ENCODE data around the gene UROS. TPM values are rescaled to one million over a fixed set of nuclear protein-coding genes. Genes with fewer than 3 reads are reported as not detected.

Gene UROS
- total RNA-seq, 1 donor from 2014 or later, result 69.6 TPM

DNA sequence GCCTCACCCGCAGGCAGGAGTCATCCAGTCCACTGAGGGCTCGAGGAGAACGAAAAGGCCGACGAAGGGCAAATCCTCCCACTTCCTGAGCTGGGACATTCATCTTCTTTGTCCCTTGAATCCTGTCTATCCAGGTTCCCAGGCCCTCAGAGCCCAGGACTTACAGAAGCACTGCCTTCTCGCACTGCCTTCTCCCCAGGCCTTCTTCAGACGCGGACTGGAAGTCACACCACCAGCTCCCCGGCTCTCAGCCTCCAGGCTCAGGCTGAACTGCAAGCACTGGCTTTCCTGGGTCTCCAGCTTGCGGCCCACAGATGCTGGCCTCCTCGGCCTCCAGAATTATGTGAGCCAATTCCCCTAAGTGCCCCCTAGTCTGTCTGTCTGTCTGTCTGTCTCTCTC lies 41.0 kb downstream of the UROS start:
- H3K9me3 Mint-ChIP-seq (ENCODE audit: low read depth), result peaks cover 6% of the 10 kb centered on the region
- no peaks in the 10 kb centered on the region for H3K4me1 Mint-ChIP-seq (ENCODE audit: low read depth)
- DNase-seq (ENCODE audit: low spot score), result no peak
- H3K36me3 Mint-ChIP-seq (ENCODE audit: low read depth), result no peaks in the 10 kb centered on the region
- peaks cover 4% of the 10 kb centered on the region for H3K27me3 Mint-ChIP-seq (ENCODE audit: low read depth)
- H3K4me3 Mint-ChIP-seq (ENCODE audit: unreplicated experiment), result no peak overlapping the region
- TF ChIP-seq, protein P1, sequence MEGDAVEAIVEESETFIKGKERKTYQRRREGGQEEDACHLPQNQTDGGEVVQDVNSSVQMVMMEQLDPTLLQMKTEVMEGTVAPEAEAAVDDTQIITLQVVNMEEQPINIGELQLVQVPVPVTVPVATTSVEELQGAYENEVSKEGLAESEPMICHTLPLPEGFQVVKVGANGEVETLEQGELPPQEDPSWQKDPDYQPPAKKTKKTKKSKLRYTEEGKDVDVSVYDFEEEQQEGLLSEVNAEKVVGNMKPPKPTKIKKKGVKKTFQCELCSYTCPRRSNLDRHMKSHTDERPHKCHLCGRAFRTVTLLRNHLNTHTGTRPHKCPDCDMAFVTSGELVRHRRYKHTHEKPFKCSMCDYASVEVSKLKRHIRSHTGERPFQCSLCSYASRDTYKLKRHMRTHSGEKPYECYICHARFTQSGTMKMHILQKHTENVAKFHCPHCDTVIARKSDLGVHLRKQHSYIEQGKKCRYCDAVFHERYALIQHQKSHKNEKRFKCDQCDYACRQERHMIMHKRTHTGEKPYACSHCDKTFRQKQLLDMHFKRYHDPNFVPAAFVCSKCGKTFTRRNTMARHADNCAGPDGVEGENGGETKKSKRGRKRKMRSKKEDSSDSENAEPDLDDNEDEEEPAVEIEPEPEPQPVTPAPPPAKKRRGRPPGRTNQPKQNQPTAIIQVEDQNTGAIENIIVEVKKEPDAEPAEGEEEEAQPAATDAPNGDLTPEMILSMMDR (IDR thresholded peaks at IDR 0.05), result no peak
- H3K27ac Mint-ChIP-seq (ENCODE audit: unreplicated experiment), result no peak overlapping the region

DNA sequence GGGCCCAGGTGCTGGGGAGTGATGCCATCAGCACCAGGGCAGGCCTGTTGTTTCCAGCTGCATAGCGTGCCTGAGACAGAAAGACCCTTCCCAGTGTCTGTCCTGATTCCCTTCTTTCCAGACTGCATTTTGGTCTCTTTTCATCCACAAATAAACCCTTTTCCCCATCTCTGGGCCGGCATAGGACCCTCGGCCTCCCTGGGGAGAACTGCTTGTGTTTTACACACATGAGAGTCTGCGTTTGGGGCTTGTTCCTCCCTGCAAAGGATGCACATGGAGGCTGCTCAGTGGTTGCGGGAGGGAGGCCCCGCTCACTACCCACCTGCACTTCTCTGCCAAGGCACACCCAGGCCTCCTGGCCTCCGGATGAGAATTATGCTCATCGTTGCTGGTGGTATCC lies 41.7 kb downstream of the UROS start:
- peaks cover 6% of the 10 kb centered on the region for H3K9me3 Mint-ChIP-seq (ENCODE audit: low read depth)

DNA sequence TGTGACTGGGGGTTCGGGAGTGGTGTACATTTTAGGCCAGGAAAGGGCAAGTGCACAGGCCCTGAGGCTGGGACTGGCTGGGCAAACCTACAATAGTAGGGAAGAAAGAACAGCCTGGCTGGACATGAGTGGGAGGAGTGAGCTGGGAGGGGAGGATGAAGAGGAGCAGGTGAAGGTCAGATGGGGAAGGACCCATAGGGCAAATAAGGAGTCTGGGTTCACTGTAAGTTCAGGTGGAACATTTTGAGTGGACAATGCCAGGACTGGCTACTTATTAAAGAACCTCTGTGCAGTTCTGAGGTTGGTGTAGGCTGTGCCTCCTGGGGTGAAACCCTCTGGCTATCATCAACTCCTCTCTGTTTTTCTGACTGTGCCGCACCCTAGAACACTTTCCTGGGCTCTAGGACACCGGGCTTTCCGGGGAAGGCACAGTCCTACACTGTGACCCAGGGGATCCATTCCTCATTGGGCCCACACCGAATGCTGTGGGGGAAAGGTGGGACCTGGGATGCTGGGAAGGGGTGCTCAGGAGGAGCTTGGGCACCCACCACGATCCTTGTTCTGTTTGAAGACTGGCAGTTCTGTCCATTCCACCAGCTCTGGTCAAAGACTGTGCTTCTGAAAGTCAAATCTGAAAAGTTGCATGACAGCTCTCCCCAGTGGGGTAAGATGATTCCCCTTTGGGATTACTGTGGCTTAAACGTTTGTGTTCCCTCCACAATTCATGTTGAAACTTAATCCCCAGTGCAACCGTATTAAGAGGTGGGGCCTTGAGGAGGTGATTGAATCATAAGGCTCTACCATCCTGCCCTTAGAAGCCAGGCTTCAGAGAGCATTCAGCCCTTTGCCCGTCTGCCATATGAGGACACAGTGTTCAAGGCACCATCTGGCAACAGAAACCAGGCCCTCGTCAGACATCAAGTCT lies 43.4 kb downstream of the UROS start:
- Mint-ChIP-seq H3K27me3 (ENCODE audit: low read depth) (peaks cover 4% of the 10 kb centered on the region), H3K4me3 (ENCODE audit: unreplicated experiment) (no peak overlapping the region)
- TF ChIP-seq, protein P1 (IDR thresholded peaks at IDR 0.05), result no peak

More for the DNA sequence above, 41.7 kb downstream of the UROS start:
- Mint-ChIP-seq H3K4me1 (ENCODE audit: low read depth) (no peaks in the 10 kb centered on the region), H3K27me3 (ENCODE audit: low read depth) (peaks cover 4% of the 10 kb centered on the region), H3K36me3 (ENCODE audit: low read depth) (no peaks in the 10 kb centered on the region), H3K4me3 (ENCODE audit: unreplicated experiment) (no peak overlapping the region), H3K27ac (ENCODE audit: unreplicated experiment) (no peak overlapping the region)
- no peak for DNase-seq (ENCODE audit: low spot score)
- TF ChIP-seq, protein P1 (IDR thresholded peaks at IDR 0.05), result no peak

DNA sequence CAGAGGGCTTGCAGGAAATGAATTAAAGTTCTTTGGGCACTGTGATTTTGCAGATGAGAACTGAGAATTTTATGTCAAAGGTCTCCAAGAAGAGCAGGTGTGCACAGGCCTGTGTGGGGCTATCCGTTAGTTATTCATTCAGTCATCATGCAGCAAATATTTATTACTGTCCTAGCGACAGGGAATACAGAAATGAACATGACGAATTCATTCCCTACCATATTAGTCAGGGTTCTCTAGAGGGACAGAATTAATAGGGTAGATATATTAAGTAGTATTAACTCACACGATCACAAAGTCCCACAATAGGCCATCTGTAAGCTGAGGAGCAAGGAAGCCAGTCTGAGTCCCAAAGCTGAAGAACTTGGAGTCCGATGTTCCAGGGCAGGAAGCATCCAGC lies 44.5 kb downstream of the UROS start:
- DNase-seq (ENCODE audit: low spot score), result no peak
- Mint-ChIP-seq H3K27ac (ENCODE audit: unreplicated experiment) (no peak overlapping the region), H3K4me3 (ENCODE audit: unreplicated experiment) (no peak overlapping the region), H3K4me1 (ENCODE audit: low read depth) (no peaks in the 10 kb centered on the region), H3K36me3 (ENCODE audit: low read depth) (no peaks in the 10 kb centered on the region), H3K9me3 (ENCODE audit: low read depth) (peaks cover 6% of the 10 kb centered on the region), H3K27me3 (ENCODE audit: low read depth) (peaks cover 6% of the 10 kb centered on the region)
- TF ChIP-seq, protein P1 (IDR thresholded peaks at IDR 0.05), result no peak

More for the DNA sequence above, 43.4 kb downstream of the UROS start:
- DNase-seq (ENCODE audit: low spot score), result no peak
- Mint-ChIP-seq H3K27ac (ENCODE audit: unreplicated experiment) (no peak overlapping the region), H3K9me3 (ENCODE audit: low read depth) (peaks cover 6% of the 10 kb centered on the region), H3K4me1 (ENCODE audit: low read depth) (no peaks in the 10 kb centered on the region), H3K36me3 (ENCODE audit: low read depth) (no peaks in the 10 kb centered on the region)

DNA sequence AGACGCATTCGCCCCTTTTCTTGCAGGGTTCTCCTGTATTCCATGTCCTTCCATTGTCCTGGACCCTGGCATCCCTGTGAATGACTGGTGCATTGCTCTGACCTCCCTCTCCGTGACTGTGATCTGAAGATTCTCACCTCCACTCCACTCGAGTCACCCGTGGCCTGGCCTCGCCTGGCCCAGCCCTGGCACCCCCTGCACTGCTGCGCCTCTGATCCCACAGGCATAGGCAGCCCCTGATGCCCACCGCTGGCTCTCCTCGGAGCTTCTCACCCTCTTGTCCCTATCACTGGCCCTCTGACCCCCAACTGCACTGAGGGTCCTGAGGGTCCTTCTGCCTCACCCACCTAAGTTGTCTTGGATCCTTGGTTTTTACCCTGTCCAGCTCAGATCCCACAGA lies 45.3 kb downstream of the UROS start:
- TF ChIP-seq, protein P1 (IDR thresholded peaks at IDR 0.05), result no peak

More for the DNA sequence above, 45.3 kb downstream of the UROS start:
- Mint-ChIP-seq H3K27me3 (ENCODE audit: low read depth) (peaks cover 6% of the 10 kb centered on the region), H3K9me3 (ENCODE audit: low read depth) (peaks cover 6% of the 10 kb centered on the region), H3K36me3 (ENCODE audit: low read depth) (no peaks in the 10 kb centered on the region), H3K4me1 (ENCODE audit: low read depth) (no peaks in the 10 kb centered on the region), H3K4me3 (ENCODE audit: unreplicated experiment) (no peak overlapping the region), H3K27ac (ENCODE audit: unreplicated experiment) (no peak overlapping the region)
- DNase-seq (ENCODE audit: low spot score), result no peak
